ENCODE measurements around the gene CTXN1.
"Not testable (repeated sequence)": the region's sequence is repeated elsewhere in the genome, so short reads cannot be mapped to it uniquely, and the experiment has no call there.

Gene CTXN1

DNA sequence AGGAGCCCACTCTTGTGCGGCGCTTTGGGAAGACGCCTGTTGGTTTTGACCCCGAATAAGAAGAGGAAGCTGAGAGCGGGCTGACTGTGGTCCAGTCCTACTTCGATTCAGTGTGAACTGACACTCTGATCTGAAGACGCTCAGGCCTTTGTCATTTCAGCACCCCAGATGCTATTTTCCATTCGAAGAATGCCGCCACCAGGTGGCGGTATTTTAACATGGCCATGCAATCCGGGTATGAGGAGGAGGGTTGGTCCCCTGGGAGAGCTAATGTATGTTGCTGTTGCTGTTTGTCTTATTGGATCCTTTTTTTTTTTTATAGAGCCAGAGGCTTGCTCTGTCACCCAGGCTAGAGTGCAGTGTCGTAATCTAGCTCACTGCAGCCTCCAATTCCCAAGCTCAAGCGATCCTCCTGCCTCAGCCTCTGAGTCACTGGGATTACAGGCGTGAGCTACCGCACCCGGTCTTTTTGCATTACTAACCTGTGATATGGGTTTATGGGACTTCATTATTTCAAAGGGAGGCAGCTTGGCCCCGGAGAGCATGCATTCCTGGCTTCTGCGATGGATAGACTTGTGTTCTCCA is 18.3 kb upstream of the CTXN1 start:
- DNase-seq (ENCODE audit: low read depth in 2 of 2): peak; percentile 67 to 74

DNA sequence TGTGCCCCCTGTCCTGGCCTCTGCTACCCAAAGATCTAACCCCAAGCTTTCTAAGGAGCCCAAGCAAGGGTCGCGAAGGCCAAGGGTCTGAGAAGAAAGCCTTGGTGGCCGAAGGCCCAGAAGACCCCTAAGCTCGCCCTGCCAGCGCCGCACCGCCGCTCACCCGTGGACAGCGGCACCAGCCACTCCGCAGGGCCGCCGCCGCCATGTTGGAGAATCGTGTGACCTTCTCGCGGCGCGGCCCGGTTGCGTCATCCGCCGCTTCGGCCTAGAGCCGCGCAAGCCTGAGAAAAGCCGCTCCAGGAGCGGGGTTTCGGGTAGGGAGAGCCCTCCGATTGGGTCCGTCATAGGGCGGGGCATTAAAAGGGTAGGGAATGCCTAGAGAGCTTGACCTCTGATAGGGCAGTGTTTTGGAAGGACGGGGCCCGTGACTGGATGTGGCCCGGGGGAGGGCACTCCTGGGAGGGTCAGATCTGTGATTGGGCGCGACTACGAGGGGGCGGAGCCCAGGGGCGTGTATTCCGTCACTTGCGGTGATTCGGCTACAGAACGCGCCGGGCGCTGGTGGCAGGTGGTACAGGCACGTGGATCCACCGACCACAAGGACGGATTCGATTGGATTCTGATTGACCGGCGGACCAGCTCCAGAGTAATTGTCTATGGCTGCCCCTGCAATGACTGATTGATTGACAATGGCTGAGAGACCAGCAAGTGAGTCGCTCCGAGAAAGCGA is 17.7 kb upstream of the CTXN1 start, which contains the start of gene TIMM44:
Gene TIMM44, minus strand, starts transcription at position 223 of the 733 bp plus-strand sequence. Its CDS starts 15 bp downstream, at position 208.
- peak; percentile 92 to 98 for DNase-seq (ENCODE audit: low read depth in 2 of 2)

DNA sequence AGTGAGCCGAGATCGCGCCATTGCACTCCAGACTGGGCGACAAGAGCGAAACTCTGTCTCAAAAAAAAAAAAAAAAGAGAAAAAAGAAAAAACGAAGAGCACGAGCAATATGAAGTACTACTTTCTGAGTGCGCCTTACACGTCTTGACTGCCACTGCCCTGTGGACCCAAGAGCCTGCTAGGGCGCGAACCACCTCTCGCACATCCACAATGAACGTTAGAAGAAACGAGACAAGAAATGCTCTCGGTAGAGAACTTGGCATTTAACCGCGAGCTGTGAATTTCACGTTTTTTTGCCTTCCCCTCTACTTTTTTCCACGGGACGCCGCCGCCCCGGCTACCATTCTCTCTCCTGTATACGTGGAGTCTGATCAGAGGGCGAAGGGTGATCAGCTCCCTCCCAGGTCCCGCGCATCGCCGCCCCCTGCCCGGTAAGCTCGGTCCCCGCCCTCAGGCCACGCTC is 17.1 kb upstream of the CTXN1 start:
- DNase-seq (ENCODE audit: low read depth in 2 of 2): no peak

DNA sequence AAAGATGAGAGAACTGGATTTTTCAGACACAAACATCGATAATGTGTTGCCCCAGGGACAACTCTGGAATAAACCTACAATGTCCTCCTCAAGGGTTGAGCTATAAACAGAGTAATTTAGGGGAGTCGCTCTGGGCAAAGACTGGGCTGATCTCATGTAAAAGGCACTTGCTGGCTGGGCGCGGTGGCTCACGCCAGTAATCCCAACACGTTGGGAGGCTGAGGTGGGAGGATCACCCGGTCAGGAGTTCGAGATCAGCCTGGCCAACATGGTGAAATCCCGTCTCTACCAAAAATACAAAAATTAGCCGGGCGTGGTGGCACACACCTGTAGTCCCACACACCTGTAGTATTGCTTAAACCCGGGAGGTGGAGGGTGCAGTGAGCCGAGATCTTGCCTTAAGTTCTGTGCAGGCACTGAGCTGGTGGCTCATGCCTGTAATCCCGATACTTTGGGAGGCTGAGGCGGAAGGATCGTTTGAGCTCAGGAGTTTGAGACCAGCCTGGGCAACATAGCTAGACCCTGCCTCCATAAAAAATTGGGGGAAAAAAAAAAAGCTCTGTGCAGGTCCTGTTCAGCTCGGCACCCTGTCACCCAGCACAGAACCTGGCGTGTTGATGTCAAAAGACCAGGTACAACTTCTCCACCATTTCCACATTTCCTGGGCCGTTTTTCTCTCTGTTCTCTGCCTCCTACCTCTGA is 16.1 kb upstream of the CTXN1 start:
- DNase-seq (ENCODE audit: low read depth in 2 of 2): no peak

DNA sequence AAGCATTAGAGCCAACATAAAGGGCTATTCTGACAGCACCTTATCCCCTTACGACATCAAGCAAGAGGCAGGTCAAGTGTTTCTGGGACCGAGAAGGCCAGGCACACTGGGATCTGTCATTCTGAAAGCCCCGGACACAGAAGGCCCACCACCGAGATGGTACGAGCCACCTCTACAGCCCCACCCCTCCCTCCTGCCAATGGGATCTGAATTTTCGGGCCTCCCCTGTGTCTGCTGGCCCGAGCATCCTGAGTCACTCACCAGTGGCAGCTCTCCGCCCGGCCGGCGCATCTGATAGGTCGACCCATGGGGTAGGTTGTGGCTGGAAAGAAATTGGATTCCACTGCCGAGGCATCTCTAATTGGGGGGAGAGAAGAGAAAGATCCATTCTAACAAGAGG is 14.9 kb upstream of the CTXN1 start:
- no peak for DNase-seq (ENCODE audit: low read depth in 2 of 2)

DNA sequence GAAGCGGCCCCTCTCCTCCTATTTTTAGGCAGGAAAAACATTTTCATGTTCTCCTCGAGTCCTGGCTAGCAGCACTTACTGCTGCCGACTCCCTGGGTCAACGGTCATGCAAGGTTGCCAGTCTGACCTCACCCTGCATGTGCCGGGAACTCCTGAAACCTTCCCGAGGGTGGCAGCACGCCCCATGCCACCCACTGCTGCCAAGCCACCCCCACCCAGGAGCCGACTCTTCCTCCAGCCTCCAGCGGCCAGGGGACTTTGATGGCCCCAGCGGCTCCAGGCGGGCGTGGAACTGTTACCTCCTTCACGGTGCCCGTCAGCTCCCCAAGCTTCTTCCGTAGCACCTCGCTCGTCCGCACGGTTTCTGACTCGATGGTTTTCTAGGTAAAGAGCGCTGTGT is 8.8 kb upstream of the CTXN1 start:
- no peak for DNase-seq (ENCODE audit: low read depth in 2 of 2)

DNA sequence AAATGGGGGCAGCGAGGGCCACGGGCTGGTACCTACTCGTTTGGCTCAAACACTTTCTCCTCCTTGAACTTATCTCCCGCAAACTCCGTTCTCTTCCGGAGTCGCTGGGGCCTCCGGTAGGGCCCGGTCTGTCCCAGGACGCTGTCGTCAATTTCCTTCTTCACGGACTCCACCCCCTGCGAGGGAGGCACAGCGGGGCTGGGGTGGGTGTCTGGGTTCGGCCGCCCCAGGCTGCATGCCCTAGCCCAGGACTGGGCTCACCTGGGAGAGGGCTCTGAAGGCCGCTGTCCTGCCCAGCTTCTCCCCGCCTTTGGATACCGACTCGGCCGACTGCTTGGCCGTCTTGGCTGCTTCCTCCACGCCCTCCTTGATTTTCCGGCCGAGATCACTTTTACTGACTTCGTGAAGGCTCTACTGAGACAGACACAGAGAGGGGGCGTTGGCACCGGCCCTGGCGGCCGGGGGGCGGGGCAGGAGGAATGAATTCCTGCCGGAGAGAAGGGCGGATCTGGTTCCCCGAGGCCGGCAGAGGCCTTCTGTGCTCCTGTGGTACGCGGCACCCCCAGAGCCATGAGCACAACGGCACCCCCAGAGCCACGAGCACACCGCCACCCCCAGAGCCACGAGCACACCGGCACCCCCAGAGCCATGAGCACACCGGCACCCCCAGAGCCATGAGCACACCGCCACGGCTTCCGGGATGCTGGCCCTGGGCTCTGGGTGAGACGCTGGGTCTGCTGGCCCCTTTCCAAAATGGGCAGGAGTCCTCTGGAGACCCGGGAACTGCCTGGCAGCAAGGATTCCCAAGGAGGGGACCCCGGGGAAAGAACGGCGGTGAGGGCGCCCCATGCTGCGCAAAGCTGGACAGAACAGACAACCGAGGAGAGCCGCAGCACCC is 8.1 kb upstream of the CTXN1 start:
- DNase-seq (ENCODE audit: low read depth in 2 of 2): no peak

DNA sequence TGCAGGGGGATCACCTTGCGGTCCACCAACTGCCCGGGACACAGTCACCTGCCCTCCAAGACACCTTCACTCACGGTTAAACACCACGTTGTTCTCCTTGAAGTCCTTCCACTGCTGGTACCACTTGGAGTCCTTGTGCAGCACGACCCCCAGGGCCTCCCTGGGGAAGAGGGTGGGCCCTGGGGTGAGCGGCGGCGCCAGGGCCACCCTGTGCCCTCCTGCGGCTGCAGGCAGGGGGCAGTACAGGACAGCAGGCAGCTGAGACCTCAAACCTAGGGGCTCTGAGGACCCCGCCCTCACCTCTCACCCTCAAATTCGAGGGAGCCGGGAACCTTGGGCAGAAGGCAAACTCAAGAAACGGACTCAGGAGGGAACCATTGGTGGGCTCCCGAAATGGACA is 7.5 kb upstream of the CTXN1 start:
- DNase-seq (ENCODE audit: low read depth in 2 of 2): no peak

DNA sequence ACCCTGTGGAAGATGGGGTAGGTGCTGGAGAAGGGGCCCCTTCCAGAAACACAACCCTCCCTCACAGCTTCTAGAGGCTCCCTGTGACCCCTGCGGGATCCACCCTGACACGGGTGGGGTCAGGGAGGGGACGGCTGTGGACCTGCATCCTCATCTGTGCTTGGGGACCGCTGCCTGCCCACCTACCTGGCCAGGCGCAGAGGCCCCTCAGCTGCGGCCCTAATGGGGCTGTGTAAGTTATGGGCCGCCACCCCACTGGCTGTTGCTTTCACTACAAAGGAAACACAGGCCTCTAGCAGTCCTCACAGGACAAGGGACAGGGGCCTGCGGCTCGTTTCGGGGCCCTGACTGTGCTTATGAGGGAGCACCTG is 7.0 kb upstream of the CTXN1 start:
- DNase-seq (ENCODE audit: low read depth in 2 of 2): no peak

DNA sequence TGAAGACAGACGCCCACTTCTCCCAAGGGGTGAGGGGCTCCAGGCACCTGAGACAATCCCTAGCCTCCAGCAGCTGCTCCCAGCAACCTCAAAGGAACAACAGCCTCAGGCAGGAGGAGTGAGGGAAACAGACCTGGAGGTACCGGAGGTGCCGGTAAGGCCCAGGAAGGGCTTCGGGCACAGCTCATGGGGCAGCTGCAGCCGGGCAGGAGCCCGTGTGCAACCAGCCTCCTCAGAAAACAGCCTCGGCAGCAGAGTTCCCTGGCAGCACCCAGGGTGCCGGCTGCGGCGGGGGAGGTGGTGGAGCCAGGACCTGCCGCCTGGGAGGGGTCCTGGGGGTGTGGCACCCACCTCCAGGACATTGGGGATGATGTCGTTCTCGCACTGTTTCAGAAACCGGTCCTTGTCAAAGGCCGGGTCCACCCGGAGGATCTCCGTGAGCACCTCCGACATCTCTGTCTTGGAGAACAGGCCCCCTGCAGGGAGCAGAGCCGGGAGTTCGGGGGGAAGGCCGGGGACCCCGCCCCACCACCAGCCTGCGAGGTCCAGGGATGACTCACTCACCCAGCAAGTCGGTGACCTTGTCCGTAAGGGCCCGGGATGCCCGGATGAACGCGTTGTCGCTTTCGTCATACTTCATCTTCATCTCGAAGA is 6.5 kb upstream of the CTXN1 start:
- DNase-seq (ENCODE audit: low read depth in 2 of 2): no peak

DNA sequence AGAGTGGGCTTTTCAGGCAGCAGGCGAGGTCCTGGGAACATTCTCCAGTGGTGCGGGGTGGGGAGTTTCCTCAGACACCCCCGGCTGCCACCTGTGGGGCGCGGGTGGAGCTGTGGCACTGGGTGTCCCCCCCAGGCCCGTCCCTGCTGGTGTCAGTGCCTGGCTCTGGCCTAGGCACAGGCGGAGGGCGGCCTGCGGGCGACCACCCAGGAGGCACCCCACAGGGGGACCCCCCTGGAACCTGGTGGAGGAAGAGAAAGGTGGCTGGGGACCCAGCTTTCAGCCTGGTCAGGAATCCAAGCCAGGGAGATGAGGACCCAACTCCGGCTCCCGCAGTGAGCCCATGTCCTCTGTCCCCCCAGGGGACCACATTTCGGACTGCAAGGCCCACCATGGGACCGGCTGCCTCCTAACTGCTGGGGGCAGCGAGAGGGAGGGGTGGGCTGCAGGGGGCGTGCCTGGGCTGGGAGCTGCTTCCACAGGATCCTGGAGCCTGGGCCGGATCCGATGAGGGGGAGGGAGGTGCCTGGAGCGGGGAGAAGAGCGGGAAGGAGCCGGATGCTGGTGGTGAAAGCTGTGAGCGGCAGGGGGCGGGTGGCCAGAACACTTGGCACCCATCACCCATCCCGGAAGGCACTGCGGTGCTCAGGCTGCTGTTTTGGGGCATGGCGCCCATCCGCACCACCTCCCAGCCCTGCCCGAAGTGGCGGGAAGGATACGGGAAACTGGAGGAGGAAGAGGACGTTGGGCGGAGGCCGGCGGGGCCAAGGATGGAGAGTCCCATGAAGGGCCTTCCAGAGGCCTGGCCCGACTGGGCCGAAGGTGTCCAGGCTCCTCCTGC is 5.5 kb upstream of the CTXN1 start:
- DNase-seq (ENCODE audit: low read depth in 2 of 2): no peak

DNA sequence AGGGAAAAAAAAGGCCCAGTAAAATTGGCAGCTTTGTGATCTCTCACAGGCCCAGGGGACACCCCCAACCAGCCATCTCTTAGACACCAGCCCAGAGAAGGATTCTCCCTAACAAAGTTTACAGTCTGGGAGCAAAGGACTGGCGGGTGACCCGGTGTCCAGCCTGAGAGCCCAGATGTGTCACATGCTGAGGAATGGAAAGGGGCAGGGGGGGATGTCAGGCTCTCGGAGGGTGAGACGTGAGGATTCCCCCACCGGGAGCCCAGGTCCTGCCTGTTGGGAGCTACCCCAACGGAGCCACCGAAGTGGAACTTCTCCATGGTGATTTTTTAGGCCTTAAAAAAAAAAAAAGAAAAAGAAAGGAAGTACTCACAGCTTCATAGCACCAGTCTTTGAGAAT is 4.8 kb upstream of the CTXN1 start:
- DNase-seq (ENCODE audit: low read depth in 2 of 2): no peak

DNA sequence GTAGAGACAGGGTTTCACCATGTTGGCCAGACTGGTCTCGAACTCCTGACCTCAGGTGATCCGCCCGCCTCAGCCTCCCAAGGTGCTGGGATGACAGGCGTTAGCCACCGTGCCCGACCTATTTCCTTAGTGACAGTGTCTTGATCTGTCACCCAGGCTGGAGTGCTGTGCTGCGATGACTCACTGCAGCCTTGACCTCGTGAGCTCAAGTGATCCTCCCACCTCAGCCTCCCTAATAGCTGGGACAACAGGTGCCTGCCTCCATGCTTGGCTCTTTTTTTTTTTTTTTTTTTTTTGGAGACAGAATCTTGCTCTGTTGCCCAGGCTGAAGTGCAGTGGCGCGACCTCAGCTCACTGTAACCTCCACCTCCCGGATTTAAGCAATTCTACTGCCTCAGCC is 4.1 kb upstream of the CTXN1 start:
- DNase-seq (ENCODE audit: low read depth in 2 of 2): not testable (repeated sequence)

DNA sequence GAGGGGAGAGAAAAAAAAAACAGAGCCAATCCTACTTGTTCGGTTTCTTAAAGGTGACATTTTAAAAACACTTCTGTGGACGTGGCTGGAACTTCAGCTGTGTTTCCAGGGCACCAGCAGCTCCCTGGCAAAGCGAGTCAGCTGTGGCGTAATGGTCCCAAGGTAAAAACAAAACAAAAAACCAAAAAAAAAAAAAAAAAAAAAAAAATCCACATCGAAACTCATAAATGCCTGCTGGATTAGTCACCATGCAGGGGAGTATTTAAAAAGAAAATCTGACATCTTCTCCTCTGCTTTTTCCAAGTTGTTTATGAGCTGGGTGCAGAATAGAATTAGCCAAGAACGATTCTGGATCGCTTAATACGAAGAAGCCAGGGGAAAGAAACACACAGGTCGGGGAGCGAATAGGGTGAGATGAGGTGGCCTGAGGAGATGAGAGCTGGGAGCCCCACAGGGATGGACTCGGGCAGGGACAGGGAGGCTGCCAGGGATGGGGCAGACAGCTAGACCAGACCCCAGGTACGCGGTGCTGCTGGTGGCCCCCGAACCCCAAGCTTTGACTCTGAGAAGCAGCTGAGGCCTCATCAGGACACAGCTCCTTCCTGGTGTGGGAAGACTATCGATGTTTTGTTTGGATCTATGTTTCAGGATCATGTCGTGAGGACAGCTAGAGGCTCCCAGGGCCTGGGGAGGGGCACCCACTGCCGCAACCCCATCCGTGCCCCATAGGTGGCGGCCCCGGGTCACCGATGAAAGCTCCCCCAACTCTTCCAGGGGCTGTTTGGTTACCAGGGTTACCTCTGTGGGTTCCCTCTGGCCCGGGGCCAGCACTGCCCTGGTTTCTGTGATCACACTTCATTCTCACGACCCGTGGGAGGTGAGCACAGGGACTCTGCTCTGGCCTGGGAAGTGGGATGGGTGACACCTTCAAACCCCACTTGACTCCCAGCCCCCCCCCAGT is 3.1 kb upstream of the CTXN1 start:
- DNase-seq (ENCODE audit: low read depth in 2 of 2): peak; percentile 45 to 50

DNA sequence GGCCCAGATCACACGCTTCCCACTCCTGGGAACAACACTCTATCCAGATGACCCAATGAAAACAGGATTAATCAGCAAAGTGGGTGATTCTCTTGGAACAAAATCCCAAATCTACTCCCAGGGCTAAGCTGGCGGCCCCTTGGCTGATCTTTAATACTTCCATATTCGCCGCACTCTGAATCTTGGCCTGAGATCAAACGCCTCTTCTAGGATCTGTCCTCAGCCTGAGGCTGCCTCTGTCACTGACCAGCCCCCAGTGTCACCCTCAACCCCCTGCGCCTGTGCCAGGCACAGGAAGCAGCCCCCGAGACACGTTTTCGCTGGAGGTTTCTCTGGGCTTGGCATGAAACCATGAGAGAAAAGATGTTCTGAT is 2.4 kb upstream of the CTXN1 start:
- no peak for DNase-seq (ENCODE audit: low read depth in 2 of 2)

DNA sequence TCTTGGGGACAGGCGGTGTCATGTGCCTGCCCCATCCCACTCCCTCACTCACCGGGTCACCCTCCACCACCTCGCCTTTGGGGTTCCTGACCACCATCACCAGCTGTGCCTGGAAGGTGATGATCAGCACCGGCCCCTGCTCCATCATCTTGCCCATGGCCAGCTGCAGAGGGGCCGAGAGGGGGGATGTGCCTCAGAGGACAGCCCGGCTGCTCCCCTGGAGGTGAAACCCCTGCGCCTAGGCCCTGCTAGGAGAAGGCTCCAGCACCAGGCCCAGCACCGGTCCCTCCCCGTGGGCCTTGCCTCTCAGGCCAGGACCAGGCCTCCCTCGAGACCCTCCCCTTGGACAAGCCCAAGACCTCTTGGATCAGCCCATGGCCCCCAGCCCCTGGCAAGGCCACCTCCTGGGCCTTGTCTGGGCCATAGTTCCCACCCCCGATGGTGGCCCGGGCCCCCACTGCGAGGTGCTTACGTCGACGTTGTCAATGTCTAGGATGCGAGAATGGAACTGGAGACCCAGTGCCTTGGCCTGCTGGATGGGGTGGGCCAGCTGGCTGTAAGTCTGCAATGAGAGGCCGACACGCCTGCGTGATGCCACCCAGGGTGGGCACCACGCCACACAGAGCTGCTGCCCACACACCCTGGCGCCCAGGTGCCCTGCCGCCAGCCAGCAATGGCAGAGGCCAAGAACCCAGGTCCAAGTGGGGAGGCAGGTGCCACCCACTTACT is 1.8 kb upstream of the CTXN1 start:
- DNase-seq (ENCODE audit: low read depth in 2 of 2): no peak

DNA sequence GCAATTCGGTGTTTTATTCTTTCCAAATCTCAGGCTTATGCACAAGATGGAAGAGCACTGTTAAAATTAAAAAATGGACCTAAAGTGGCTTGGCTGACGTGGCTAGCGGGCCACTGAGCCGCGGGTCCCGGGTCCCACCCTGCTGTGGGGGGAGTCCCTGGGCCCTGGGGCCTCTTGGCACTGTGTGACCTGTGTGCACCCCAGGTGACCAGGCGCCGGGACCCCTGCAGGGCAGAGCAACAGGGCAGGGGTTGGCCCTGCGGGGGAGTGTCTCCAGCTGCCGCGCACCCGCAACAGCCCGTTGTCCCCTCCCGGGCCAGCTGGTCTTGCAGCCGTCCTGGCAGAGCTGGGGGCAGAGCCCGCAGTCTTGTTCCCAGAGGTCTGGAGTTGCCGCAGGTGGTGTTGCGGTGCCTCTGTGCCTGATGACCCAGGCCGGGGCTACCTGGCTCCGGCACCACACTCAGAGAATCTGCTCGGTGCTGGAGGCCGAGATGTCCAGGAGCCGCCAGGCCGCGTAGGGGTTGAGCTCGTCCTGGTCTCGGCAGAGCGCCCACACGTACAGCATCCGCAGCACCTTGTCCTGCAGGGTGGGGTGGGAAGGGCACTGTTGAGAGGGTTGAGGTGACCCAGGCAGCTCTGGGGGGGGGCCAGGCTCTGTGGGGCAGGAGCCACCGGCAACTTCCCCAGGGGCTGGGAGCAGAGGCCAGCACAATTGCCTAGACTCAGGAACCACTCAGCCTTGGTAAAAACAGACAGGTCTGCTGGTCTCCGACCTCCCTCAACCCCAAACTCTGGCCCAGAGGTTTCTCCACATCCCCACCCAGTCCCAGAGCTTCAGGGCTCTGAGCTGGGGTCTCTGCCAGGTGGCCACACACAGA is 1.0 kb upstream of the CTXN1 start:
- no peak for DNase-seq (ENCODE audit: low read depth in 2 of 2)

All from stimulated activated CD8-positive, alpha-beta memory T cell treated with anti-CD3 and anti-CD28 coated beads, Interleukin-2, amount 100 ng/mL, for 1 hour (primary cell).